ENCODE data around the gene PREX1. TPM values are rescaled to one million over a fixed set of nuclear protein-coding genes. Genes with fewer than 3 reads are reported as not detected.

Gene PREX1
- total RNA-seq, 1 experiment from 2014 or later, result 3.3 TPM

GRCh38 chr20:48787861-48788375 lies 39.9 kb downstream of the PREX1 start:
- H4K20me1 ChIP-seq (ENCODE audit: insufficient read depth), result no peaks in the 10 kb centered on the region
- H2AFZ ChIP-seq, result no peak overlapping the region
- no peak overlapping the region for H3K27ac ChIP-seq
- H3F3A ChIP-seq (ENCODE audit: insufficient read depth, low read depth), result no peaks in the 10 kb centered on the region
- H3K9me3 ChIP-seq (ENCODE audit: insufficient read depth, low read depth), result no peaks in the 10 kb centered on the region
- intact Hi-C loops (cut with micrococcal nuclease; ENCODE audit: unreplicated experiment), result no loop called here
- CTCF ChIA-PET, result no interaction called here
- H3K4me1 ChIP-seq (replicated peaks; ENCODE audit: insufficient read depth), result 0 out of 2 replicates have a peak, but pooled peaks cover 3% of the 10 kb centered on the region
- 0 out of 2 replicates have a peak, but pooled peaks cover 6% of the 10 kb centered on the region for H3K27me3 ChIP-seq (ENCODE audit: insufficient read depth, low read depth)
- no TSS peak for BruUV-seq (replicated peaks)
- no peak for TF ChIP-seq EZH2 (IDR thresholded peaks at IDR 0.05; ENCODE audit: low read depth)
- TF ChIP-seq, protein P1, sequence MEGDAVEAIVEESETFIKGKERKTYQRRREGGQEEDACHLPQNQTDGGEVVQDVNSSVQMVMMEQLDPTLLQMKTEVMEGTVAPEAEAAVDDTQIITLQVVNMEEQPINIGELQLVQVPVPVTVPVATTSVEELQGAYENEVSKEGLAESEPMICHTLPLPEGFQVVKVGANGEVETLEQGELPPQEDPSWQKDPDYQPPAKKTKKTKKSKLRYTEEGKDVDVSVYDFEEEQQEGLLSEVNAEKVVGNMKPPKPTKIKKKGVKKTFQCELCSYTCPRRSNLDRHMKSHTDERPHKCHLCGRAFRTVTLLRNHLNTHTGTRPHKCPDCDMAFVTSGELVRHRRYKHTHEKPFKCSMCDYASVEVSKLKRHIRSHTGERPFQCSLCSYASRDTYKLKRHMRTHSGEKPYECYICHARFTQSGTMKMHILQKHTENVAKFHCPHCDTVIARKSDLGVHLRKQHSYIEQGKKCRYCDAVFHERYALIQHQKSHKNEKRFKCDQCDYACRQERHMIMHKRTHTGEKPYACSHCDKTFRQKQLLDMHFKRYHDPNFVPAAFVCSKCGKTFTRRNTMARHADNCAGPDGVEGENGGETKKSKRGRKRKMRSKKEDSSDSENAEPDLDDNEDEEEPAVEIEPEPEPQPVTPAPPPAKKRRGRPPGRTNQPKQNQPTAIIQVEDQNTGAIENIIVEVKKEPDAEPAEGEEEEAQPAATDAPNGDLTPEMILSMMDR (conservative IDR thresholded peaks at IDR 0.05), result no peak
- H3K4me2 ChIP-seq, result no peak overlapping the region
- POLR2A ChIA-PET (ENCODE audit: unreplicated experiment), result no interaction called here
- no peak overlapping the region for H3K4me3 ChIP-seq
- no peaks in the 10 kb centered on the region for H3K79me2 ChIP-seq (ENCODE audit: low read depth)
- DNase-seq, result peak in 1 of 2 experiments; percentile 44
- H3K36me3 ChIP-seq (ENCODE audit: low read depth), result no peaks in the 10 kb centered on the region
- no peaks in the 10 kb centered on the region for H3K9me2 ChIP-seq (ENCODE audit: insufficient read depth)

GRCh38 chr20:48786951-48787705 lies 40.7 kb downstream of the PREX1 start:
- CTCF ChIA-PET, result no interaction called here
- H3K27ac ChIP-seq, result no peak overlapping the region
- no peaks in the 10 kb centered on the region for H3K9me3 ChIP-seq (ENCODE audit: insufficient read depth, low read depth)
- intact Hi-C loops (cut with micrococcal nuclease; ENCODE audit: unreplicated experiment), result no loop called here
- no TSS peak for BruUV-seq (replicated peaks)
- TF ChIP-seq EZH2 (IDR thresholded peaks at IDR 0.05; ENCODE audit: low read depth), result no peak
- TF ChIP-seq, protein P1 (conservative IDR thresholded peaks at IDR 0.05), result no peak
- POLR2A ChIA-PET (ENCODE audit: unreplicated experiment), result no interaction called here
- no peaks in the 10 kb centered on the region for H3K79me2 ChIP-seq (ENCODE audit: low read depth)
- H3K4me3 ChIP-seq, result no peak overlapping the region
- 0 out of 2 replicates have a peak, but pooled peaks cover 6% of the 10 kb centered on the region for H3K27me3 ChIP-seq (ENCODE audit: insufficient read depth, low read depth)
- no peak overlapping the region for H2AFZ ChIP-seq
- no peak overlapping the region for H3K4me2 ChIP-seq
- no peaks in the 10 kb centered on the region for H3F3A ChIP-seq (ENCODE audit: insufficient read depth, low read depth)
- no peaks in the 10 kb centered on the region for H3K9me2 ChIP-seq (ENCODE audit: insufficient read depth)
- no peaks in the 10 kb centered on the region for H4K20me1 ChIP-seq (ENCODE audit: insufficient read depth)
- no peak for DNase-seq
- 0 out of 2 replicates have a peak, but pooled peaks cover 3% of the 10 kb centered on the region for H3K4me1 ChIP-seq (replicated peaks; ENCODE audit: insufficient read depth)
- no peaks in the 10 kb centered on the region for H3K36me3 ChIP-seq (ENCODE audit: low read depth)

- H3K36me3 ChIP-seq (ENCODE audit: low read depth), result no peaks in the 10 kb centered on the region
- no peaks in the 10 kb centered on the region for H3K9me3 ChIP-seq (ENCODE audit: insufficient read depth, low read depth)
- no peaks in the 10 kb centered on the region for H3K9me2 ChIP-seq (ENCODE audit: insufficient read depth)
- ChIA-PET CTCF (no interaction called here), POLR2A (ENCODE audit: unreplicated experiment) (no interaction called here)
- H3K27me3 ChIP-seq (ENCODE audit: insufficient read depth, low read depth), result 0 out of 2 replicates have a peak, but pooled peaks cover 6% of the 10 kb centered on the region
- H3K4me1 ChIP-seq (replicated peaks; ENCODE audit: insufficient read depth), result 0 out of 2 replicates have a peak, but pooled peaks cover 3% of the 10 kb centered on the region
- H3F3A ChIP-seq (ENCODE audit: insufficient read depth, low read depth), result no peaks in the 10 kb centered on the region
- no peak for TF ChIP-seq EZH2 (IDR thresholded peaks at IDR 0.05; ENCODE audit: low read depth)
- TF ChIP-seq, protein P1 (conservative IDR thresholded peaks at IDR 0.05), result no peak
- no TSS peak for BruUV-seq (replicated peaks)
- H3K27ac ChIP-seq, result no peak overlapping the region
- no peak overlapping the region for H2AFZ ChIP-seq
- H3K4me3 ChIP-seq, result no peak overlapping the region
- intact Hi-C loops (cut with micrococcal nuclease; ENCODE audit: unreplicated experiment), result loop anchor here (1.0 kb wide), 1 partner anchor 14 kb away; no protein-coding TSS in a partner anchor
- no peak for DNase-seq
- no peaks in the 10 kb centered on the region for H4K20me1 ChIP-seq (ENCODE audit: insufficient read depth)
- H3K79me2 ChIP-seq (ENCODE audit: low read depth), result no peaks in the 10 kb centered on the region
- no peak overlapping the region for H3K4me2 ChIP-seq
Measured at GRCh38 chr20:48785801-48786200, 42.0 kb downstream of the PREX1 start.

Measured in PC-9 (cell line).